HEK293 (cell line): ENCODE results near the gene PTP4A2.
A peak's percentile ranks its signal among the peaks of the same experiment; 100 is the strongest.

ENCODE experiments used
- CTCF ChIA-PET: fragments of 350-600 bp; formaldehyde crosslinking; extraction: SDS; loops from one replicate; lab custom pipeline; 2021; ENCODE audit warnings: antibody characterized with exemption; lab: Yijun Ruan, JAX
- POLR2A ChIA-PET: fragments of 300-600 bp; formaldehyde crosslinking; extraction: SDS; loops from one replicate; lab custom pipeline; 2020; ENCODE audit warnings: antibody characterized with exemption, inconsistent platforms; lab: Yijun Ruan, JAX
- H3K27ac ChIP-seq: fragments of 200-500 bp; sonication (Bioruptor generic); 2 replicates; pipeline ENCODE4 v1.5.1; 2014; ENCODE audit warnings: low read depth, low read length, control low read depth, inconsistent platforms; ENCODE audit errors: extremely low read depth
- H3K36me3 ChIP-seq, 2 experiments: fragments of 200-500 bp in 1 of 2; sonication (Bioruptor generic) in 1 of 2; 1 replicate in 1 of 2; 2 replicates in 1 of 2; pipeline ENCODE4 v1.5.1; 2014 to 2017; ENCODE audit warnings: inconsistent platforms in 2 of 2, low read length in 2 of 2; ENCODE audit not compliant: control insufficient read depth in 2 of 2, insufficient read depth in 1 of 2
- H3K4me1 ChIP-seq: fragments of 200-500 bp; sonication (Bioruptor generic); 2 replicates; pipeline ENCODE4 v1.5.1; 2014; ENCODE audit warnings: mild to moderate bottlenecking, low read length, inconsistent platforms; ENCODE audit not compliant: control insufficient read depth, insufficient read depth
- H3K4me3 ChIP-seq: 2 replicates; pipeline ENCODE4 v1.5.1; 2011; ENCODE audit warnings: low read depth, mild to moderate bottlenecking, control low read depth, low read length, moderate library complexity
- H3K9me3 ChIP-seq: fragments of 200-500 bp; sonication (Bioruptor generic); 2 replicates; pipeline ENCODE4 v1.5.1; 2014; ENCODE audit warnings: low read depth, low read length, inconsistent platforms; ENCODE audit not compliant: control insufficient read depth, insufficient read depth
- RBAK ChIP-seq: fragments of 450-650 bp; formaldehyde crosslinking; IDR thresholded peaks from 2 replicates; pipeline ENCODE4 v1.5.1; 2016; ENCODE audit warnings: missing biosample characterization, missing genetic modification characterization
- ZFP41 ChIP-seq: fragments of 450-650 bp; formaldehyde crosslinking; IDR thresholded peaks from 2 replicates; pipeline ENCODE4 v1.5.1; 2016; ENCODE audit warnings: missing biosample characterization, missing genetic modification characterization, borderline replicate concordance
- ZNF121 ChIP-seq: fragments of 450-650 bp; formaldehyde crosslinking; IDR thresholded peaks from 2 replicates; pipeline ENCODE4 v1.5.1; 2016; ENCODE audit warnings: missing biosample characterization, missing genetic modification characterization
- ZNF132 ChIP-seq: fragments of 450-650 bp; formaldehyde crosslinking; IDR thresholded peaks from 2 replicates; pipeline ENCODE4 v1.5.1; 2017; ENCODE audit warnings: missing biosample characterization, missing genetic modification characterization, borderline replicate concordance
- ZNF175 ChIP-seq: fragments of 450-650 bp; formaldehyde crosslinking; IDR thresholded peaks from 2 replicates; pipeline ENCODE4 v1.5.1; 2016; ENCODE audit warnings: missing biosample characterization, missing genetic modification characterization
- ZNF19 ChIP-seq: fragments of 450-650 bp; formaldehyde crosslinking; IDR thresholded peaks from 2 replicates; pipeline ENCODE4; 2016; ENCODE audit warnings: missing biosample characterization, missing genetic modification characterization, low read depth
- ZNF211 ChIP-seq: fragments of 450-650 bp; formaldehyde crosslinking; IDR thresholded peaks from 2 replicates; pipeline ENCODE4 v1.5.1; 2016; ENCODE audit warnings: low read depth, missing biosample characterization, missing genetic modification characterization
- ZNF214 ChIP-seq: fragments of 450-650 bp; formaldehyde crosslinking; IDR thresholded peaks from 2 replicates; pipeline ENCODE4 v1.5.1; 2017; ENCODE audit warnings: missing biosample characterization, mild to moderate bottlenecking, missing genetic modification characterization, borderline replicate concordance
- ZNF23 ChIP-seq: fragments of 450-650 bp; formaldehyde crosslinking; IDR thresholded peaks from 2 replicates; pipeline ENCODE4 v1.5.1; 2016; ENCODE audit warnings: missing biosample characterization, missing genetic modification characterization, borderline replicate concordance
- ZNF423 ChIP-seq: fragments of 450-650 bp; formaldehyde crosslinking; IDR thresholded peaks from 2 replicates; pipeline ENCODE4 v1.5.1; 2016; ENCODE audit warnings: missing biosample characterization, missing genetic modification characterization
- ZNF529 ChIP-seq: fragments of 450-650 bp; formaldehyde crosslinking; IDR thresholded peaks from 2 replicates; pipeline ENCODE4 v1.5.1; 2017; ENCODE audit warnings: missing genetic modification characterization, missing biosample characterization; ENCODE audit not compliant: insufficient replicate concordance
- ZNF624 ChIP-seq: fragments of 450-650 bp; formaldehyde crosslinking; IDR thresholded peaks from 2 replicates; pipeline ENCODE4 v1.5.1; 2017; ENCODE audit warnings: missing biosample characterization, missing genetic modification characterization
- ZNF658 ChIP-seq: fragments of 450-650 bp; formaldehyde crosslinking; IDR thresholded peaks from 2 replicates; pipeline ENCODE4; 2016; ENCODE audit warnings: missing biosample characterization, missing genetic modification characterization
- ZNF664 ChIP-seq: fragments of 450-650 bp; formaldehyde crosslinking; IDR thresholded peaks from 2 replicates; pipeline ENCODE4 v1.5.1; 2016; ENCODE audit warnings: missing biosample characterization, missing genetic modification characterization
- ZNF777 ChIP-seq: fragments of 450-650 bp; formaldehyde crosslinking; IDR thresholded peaks from 2 replicates; pipeline ENCODE4 v1.5.1; 2017; ENCODE audit warnings: missing biosample characterization, missing genetic modification characterization, borderline replicate concordance
- TF ChIP-seq, protein P1 (sequence below): fragments of 450-650 bp; formaldehyde crosslinking; IDR thresholded peaks from 2 replicates; pipeline ENCODE4 v1.5.1; 2017; ENCODE audit warnings: missing biosample characterization, missing genetic modification characterization
- TF ChIP-seq, protein P2 (sequence below): fragments of 450-650 bp; formaldehyde crosslinking; IDR thresholded peaks from 2 replicates; pipeline ENCODE4 v1.5.0; 2017; ENCODE audit warnings: missing biosample characterization, missing genetic modification characterization, borderline replicate concordance
- TF ChIP-seq, protein P3 (sequence below): fragments of 450-650 bp; formaldehyde crosslinking; conservative IDR thresholded peaks from 2 replicates; pipeline ENCODE4 v1.5.1; 2016; ENCODE audit warnings: low read depth, missing biosample characterization, missing genetic modification characterization
- TF ChIP-seq, protein P4 (sequence below): fragments of 450-650 bp; formaldehyde crosslinking; IDR thresholded peaks from 2 replicates; pipeline ENCODE4 v1.5.1; 2017; ENCODE audit warnings: missing biosample characterization, missing genetic modification characterization
- TF ChIP-seq, protein P5 (sequence below): fragments of 450-650 bp; formaldehyde crosslinking; IDR thresholded peaks from 2 replicates; pipeline ENCODE4 v1.5.1; 2016; ENCODE audit warnings: missing biosample characterization, missing genetic modification characterization
- TF ChIP-seq, protein P6 (sequence below): fragments of 450-650 bp; formaldehyde crosslinking; IDR thresholded peaks from 2 replicates; pipeline ENCODE4 v1.5.1; 2016; ENCODE audit warnings: missing biosample characterization, missing genetic modification characterization

The PTP4A2 gene

DNA sequence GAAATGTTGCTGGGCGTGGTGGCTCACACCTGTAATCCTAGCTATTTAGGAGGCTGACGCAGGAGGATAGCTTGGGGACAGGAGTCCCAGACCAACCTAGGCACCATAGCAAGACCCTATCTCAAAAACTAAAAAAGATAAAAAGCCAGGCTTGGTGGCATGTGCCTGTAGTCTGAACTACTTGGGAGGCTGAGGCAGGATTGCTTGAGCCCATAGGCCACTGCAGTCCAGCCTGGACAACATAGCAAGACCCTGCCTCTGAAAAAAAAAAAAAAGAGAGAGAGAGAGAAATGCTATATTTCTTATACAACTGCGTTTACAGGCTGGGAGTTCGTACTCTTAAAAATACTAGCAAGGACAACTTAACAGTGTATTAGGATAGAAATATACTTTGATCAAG, 76.1 kb downstream of the PTP4A2 start:
- Histone ChIP-seq H3K4me3 (no peak overlapping the region), H3K27ac (no peak overlapping the region), H3K4me1 (no peaks in the 10 kb centered on the region), H3K36me3 (no peaks in the 10 kb centered on the region), H3K9me3 (no peaks in the 10 kb centered on the region)
- TF ChIP-seq ZNF121 (tag by site-specific recombination), result 0 out of 2 replicates have a peak, but pooled peaks have one; percentile 36
- TF ChIP-seq ZNF175, result no peak
- ChIA-PET CTCF (no interaction called here), POLR2A (no interaction called here)

DNA sequence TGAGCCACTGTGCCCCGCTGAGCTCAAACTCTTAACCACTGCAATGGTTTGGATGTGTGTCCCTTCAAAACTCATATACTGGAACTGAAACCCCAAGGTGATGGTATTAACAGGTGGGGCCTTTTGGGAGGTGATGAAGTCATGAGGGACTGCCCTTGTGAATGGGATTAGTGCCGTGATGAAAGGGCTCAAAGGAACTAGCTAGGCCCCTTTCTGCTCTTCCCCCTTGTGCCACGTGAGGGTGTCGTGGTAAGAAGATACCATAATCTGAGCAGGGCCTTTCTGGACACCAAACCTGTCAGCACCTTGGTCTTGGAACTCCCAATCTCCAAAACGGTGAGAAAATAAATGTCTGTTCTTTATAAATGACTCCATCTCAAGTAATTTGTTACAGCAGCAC, 76.8 kb downstream of the PTP4A2 start:
- H3K4me1 ChIP-seq, result no peaks in the 10 kb centered on the region
- no peaks in the 10 kb centered on the region for H3K36me3 ChIP-seq
- ChIA-PET POLR2A (no interaction called here), CTCF (interaction anchor here (0.5 kb wide), 1 partner anchor 102 kb away, joined by 4 read pairs; no protein-coding TSS in a partner anchor)
- H3K4me3 ChIP-seq, result no peak overlapping the region
- H3K27ac ChIP-seq, result no peak overlapping the region
- TF ChIP-seq ZFP41 (tag by site-specific recombination) (no peak), ZNF423 (no peak), ZNF777 (tag by site-specific recombination) (no peak), ZNF23 (tag by site-specific recombination) (no peak), ZNF658 (no peak), ZNF664 (tag by site-specific recombination) (no peak), RBAK (tag by site-specific recombination) (no peak), ZNF214 (tag by site-specific recombination) (no peak), ZNF529 (tag by site-specific recombination) (no peak), ZNF19 (tag by site-specific recombination) (no peak), ZNF211 (tag by site-specific recombination) (no peak), ZNF132 (tag by site-specific recombination) (no peak), ZNF624 (tag by site-specific recombination) (no peak)
- TF ChIP-seq, protein P1, sequence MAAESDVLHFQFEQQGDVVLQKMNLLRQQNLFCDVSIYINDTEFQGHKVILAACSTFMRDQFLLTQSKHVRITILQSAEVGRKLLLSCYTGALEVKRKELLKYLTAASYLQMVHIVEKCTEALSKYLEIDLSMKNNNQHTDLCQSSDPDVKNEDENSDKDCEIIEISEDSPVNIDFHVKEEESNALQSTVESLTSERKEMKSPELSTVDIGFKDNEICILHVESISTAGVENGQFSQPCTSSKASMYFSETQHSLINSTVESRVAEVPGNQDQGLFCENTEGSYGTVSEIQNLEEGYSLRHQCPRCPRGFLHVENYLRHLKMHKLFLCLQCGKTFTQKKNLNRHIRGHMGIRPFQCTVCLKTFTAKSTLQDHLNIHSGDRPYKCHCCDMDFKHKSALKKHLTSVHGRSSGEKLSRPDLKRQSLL (tag by site-specific recombination), result no peak
- TF ChIP-seq, protein P2, sequence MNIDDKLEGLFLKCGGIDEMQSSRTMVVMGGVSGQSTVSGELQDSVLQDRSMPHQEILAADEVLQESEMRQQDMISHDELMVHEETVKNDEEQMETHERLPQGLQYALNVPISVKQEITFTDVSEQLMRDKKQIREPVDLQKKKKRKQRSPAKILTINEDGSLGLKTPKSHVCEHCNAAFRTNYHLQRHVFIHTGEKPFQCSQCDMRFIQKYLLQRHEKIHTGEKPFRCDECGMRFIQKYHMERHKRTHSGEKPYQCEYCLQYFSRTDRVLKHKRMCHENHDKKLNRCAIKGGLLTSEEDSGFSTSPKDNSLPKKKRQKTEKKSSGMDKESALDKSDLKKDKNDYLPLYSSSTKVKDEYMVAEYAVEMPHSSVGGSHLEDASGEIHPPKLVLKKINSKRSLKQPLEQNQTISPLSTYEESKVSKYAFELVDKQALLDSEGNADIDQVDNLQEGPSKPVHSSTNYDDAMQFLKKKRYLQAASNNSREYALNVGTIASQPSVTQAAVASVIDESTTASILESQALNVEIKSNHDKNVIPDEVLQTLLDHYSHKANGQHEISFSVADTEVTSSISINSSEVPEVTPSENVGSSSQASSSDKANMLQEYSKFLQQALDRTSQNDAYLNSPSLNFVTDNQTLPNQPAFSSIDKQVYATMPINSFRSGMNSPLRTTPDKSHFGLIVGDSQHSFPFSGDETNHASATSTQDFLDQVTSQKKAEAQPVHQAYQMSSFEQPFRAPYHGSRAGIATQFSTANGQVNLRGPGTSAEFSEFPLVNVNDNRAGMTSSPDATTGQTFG (tag by site-specific recombination), result no peak
- TF ChIP-seq, protein P3, sequence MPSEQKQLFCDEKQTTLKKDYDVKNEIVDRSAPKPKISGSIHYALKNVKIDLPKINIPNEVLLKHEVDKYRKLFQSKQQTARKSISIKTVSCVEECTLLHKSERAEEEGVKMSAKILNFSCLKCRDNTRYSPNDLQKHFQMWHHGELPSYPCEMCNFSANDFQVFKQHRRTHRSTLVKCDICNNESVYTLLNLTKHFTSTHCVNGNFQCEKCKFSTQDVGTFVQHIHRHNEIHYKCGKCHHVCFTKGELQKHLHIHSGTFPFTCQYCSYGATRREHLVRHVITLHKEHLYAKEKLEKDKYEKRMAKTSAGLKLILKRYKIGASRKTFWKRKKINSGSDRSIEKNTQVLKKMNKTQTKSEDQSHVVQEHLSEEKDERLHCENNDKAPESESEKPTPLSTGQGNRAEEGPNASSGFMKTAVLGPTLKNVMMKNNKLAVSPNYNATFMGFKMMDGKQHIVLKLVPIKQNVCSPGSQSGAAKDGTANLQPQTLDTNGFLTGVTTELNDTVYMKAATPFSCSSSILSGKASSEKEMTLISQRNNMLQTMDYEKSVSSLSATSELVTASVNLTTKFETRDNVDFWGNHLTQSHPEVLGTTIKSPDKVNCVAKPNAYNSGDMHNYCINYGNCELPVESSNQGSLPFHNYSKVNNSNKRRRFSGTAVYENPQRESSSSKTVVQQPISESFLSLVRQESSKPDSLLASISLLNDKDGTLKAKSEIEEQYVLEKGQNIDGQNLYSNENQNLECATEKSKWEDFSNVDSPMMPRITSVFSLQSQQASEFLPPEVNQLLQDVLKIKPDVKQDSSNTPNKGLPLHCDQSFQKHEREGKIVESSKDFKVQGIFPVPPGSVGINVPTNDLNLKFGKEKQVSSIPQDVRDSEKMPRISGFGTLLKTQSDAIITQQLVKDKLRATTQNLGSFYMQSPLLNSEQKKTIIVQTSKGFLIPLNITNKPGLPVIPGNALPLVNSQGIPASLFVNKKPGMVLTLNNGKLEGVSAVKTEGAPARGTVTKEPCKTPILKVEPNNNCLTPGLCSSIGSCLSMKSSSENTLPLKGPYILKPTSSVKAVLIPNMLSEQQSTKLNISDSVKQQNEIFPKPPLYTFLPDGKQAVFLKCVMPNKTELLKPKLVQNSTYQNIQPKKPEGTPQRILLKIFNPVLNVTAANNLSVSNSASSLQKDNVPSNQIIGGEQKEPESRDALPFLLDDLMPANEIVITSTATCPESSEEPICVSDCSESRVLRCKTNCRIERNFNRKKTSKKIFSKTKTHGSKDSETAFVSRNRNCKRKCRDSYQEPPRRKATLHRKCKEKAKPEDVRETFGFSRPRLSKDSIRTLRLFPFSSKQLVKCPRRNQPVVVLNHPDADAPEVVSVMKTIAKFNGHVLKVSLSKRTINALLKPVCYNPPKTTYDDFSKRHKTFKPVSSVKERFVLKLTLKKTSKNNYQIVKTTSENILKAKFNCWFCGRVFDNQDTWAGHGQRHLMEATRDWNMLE (tag by site-specific recombination), result no peak
- TF ChIP-seq, protein P4, sequence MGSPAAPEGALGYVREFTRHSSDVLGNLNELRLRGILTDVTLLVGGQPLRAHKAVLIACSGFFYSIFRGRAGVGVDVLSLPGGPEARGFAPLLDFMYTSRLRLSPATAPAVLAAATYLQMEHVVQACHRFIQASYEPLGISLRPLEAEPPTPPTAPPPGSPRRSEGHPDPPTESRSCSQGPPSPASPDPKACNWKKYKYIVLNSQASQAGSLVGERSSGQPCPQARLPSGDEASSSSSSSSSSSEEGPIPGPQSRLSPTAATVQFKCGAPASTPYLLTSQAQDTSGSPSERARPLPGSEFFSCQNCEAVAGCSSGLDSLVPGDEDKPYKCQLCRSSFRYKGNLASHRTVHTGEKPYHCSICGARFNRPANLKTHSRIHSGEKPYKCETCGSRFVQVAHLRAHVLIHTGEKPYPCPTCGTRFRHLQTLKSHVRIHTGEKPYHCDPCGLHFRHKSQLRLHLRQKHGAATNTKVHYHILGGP, result no peak
- TF ChIP-seq, protein P5, sequence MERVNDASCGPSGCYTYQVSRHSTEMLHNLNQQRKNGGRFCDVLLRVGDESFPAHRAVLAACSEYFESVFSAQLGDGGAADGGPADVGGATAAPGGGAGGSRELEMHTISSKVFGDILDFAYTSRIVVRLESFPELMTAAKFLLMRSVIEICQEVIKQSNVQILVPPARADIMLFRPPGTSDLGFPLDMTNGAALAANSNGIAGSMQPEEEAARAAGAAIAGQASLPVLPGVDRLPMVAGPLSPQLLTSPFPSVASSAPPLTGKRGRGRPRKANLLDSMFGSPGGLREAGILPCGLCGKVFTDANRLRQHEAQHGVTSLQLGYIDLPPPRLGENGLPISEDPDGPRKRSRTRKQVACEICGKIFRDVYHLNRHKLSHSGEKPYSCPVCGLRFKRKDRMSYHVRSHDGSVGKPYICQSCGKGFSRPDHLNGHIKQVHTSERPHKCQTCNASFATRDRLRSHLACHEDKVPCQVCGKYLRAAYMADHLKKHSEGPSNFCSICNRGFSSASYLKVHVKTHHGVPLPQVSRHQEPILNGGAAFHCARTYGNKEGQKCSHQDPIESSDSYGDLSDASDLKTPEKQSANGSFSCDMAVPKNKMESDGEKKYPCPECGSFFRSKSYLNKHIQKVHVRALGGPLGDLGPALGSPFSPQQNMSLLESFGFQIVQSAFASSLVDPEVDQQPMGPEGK (tag by site-specific recombination), result no peak
- TF ChIP-seq, protein P6, sequence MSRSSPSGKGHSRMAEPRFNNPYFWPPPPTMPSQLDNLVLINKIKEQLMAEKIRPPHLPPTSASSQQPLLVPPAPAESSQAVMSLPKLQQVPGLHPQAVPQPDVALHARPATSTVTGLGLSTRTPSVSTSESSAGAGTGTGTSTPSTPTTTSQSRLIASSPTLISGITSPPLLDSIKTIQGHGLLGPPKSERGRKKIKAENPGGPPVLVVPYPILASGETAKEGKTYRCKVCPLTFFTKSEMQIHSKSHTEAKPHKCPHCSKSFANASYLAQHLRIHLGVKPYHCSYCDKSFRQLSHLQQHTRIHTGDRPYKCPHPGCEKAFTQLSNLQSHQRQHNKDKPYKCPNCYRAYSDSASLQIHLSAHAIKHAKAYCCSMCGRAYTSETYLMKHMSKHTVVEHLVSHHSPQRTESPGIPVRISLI (tag by site-specific recombination), result no peak
- H3K9me3 ChIP-seq, result no peaks in the 10 kb centered on the region
